DMS114 treated with DMSO at 0.1 percent for 48 hours (cell line): Measurements from ENCODE around the gene TFDP2.
"Not testable (repeated sequence)": the region's sequence is repeated elsewhere in the genome, so short reads cannot be mapped to it uniquely, and the experiment has no call there.

ENCODE experiments used
- DNase-seq: peaks from one replicate; lab custom pipeline; 2025; ENCODE audit not compliant: unreplicated experiment; lab: John Stamatoyannopoulos, UW

TFDP2 gene

GRCh38 chr3:142148792-142149672, at the start of gene TFDP2:
Gene TFDP2 (minus strand): TSS chr3:142149544. CDS start chr3:142101749, 47,795 bp downstream.
- DNase-seq, result peak; percentile 77

GRCh38 chr3:142188846-142189245, 39.5 kb upstream of the TFDP2 start:
- DNase-seq, result no peak

- DNase-seq, result peak; percentile 36
These were observed 31.5 kb upstream of the TFDP2 start for GRCh38 chr3:142180761-142181362.

GRCh38 chr3:142175478-142175877, 26.1 kb upstream of the TFDP2 start:
- no peak for DNase-seq

- no peak for DNase-seq
These were observed 25.2 kb upstream of the TFDP2 start for GRCh38 chr3:142174559-142174958.

GRCh38 chr3:142168514-142168913, 19.2 kb upstream of the TFDP2 start:
- no peak for DNase-seq

- no peak for DNase-seq
These were observed 15.8 kb upstream of the TFDP2 start for GRCh38 chr3:142165194-142165593.

- no peak for DNase-seq
These were observed 9.9 kb upstream of the TFDP2 start for GRCh38 chr3:142159083-142159740.

- no peak for DNase-seq
These were observed 4.8 kb upstream of the TFDP2 start for GRCh38 chr3:142154186-142154585.

- no peak for DNase-seq
These were observed 3.0 kb upstream of the TFDP2 start for GRCh38 chr3:142152384-142152783.

GRCh38 chr3:142151828-142152227, 2.5 kb upstream of the TFDP2 start:
- DNase-seq, result no peak

- DNase-seq, result no peak
These were observed 1.9 kb upstream of the TFDP2 start for GRCh38 chr3:142151240-142151639.

GRCh38 chr3:142150271-142150670, 927 bp upstream of the TFDP2 start:
- DNase-seq, result no peak

GRCh38 chr3:142149673-142149992, 289 bp upstream of the TFDP2 start:
- no peak for DNase-seq

- no peak for DNase-seq
These were observed 1.1 kb downstream of the TFDP2 start for GRCh38 chr3:142148044-142148791.

GRCh38 chr3:142144587-142144986, 4.8 kb downstream of the TFDP2 start:
- not testable (repeated sequence) for DNase-seq

GRCh38 chr3:142140608-142141285, 8.6 kb downstream of the TFDP2 start:
- DNase-seq, result not testable (repeated sequence)

- DNase-seq, result not testable (repeated sequence)
These were observed 12.3 kb downstream of the TFDP2 start for GRCh38 chr3:142137089-142137488.

- no peak for DNase-seq
These were observed 14.5 kb downstream of the TFDP2 start for GRCh38 chr3:142134799-142135325.

GRCh38 chr3:142129516-142130171, 19.7 kb downstream of the TFDP2 start:
- DNase-seq, result no peak
